DMS153 (cell line): Measurements from ENCODE around the gene RBFOX1.

Source experiments
- DNase-seq: peaks from one replicate; lab custom pipeline; 2025; lab: John Stamatoyannopoulos, UW

RBFOX1 gene

DNA sequence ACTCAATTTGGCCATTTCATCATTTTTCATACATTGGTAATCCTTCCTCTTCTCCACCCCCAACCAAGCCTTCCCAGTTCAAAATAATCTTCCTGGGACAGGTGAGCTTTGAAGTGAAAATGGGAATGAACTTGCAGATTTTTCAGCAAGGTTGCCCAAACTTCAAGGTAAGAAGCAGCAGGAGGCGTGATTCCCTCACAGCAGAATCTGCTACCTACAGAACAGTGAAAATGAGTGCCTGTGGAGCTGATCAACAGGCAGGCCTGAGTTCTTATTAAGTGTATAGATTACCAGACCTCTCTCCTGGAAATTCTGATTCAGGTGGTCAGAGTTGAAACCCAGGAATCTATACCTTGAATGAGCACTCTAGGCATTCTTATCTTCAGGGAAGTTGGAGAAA is 356.6 kb downstream of the RBFOX1 start:
- DNase-seq: no peak

DNA sequence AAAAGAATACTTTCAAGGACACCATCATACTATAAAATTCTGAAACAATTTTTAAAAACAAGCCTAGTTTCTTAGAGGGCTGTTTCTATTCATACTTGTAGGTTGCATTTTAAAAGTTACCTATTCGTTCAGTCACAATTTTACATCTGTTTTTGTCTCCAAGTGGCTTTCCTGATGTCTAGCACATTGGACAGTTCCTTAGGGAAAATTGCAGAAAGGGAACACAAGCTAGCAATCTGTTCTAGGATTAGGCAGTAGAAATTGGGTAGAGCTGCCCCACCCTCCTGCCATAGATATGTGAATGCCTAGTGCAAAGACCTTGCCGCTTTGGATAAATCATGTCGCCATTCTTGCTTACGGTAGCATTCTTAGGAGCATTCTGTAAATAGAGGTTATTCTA is 358.9 kb downstream of the RBFOX1 start:
- DNase-seq: no peak

DNA sequence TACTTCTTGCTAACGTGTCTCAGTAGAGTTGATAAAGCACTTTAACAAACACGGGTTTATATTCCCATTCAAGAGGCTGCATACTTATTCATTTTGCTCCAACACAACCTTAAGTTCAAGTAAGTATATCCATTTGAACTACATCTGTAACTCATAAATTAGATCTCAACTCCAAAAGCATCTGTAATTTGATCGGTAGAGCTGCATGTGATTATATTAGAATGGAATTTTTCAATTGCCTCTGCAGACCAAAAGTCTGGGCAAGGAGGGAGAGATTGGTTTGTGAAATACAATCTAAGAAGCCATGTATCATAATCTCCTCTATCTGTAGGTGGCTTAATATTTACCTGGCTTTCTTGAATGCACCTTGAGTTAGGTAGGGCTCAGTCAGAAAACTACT is 371.0 kb downstream of the RBFOX1 start:
- no peak for DNase-seq

- DNase-seq: no peak
Measured at GRCh38 chr16:7705885-7706284, 373.2 kb downstream of the RBFOX1 start.

DNA sequence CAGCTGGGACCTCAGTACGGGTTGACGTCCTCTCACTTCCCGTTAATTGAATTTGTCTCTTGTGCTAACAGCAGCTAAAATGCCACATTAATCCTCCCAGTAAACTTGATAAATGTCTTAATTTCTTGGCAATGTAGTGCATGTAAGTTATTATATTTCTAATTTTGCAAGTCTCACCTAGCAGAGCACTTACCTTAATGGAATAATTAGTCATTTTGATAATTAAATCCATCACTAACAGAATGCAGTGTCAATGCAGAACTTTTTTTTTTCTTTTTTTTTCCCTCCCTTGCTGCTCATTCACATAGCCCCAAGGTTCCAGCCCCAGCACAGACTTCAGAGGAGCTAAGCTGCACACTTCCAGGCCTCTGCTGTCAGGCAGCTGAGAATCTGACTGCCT is 376.5 kb downstream of the RBFOX1 start:
- DNase-seq: no peak

DNA sequence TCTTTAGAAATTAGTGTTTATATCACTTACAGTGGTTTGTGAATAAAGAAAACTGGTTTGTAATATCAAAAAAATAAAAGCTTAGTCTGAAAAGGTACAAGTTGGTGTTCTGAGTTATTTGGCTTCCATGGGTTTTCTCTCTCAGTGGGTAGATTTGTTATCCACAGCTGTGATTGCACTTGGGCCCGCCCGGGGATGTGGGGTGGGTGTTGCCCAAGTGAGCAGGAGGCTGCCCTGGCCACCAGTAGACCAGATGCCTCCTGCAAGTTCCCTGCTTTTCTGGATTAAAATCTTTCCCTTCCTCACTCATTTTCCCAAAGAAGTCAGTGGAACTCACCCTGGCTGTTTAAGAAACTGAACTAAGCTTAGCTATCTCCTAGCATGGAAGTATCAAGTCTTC is 380.6 kb downstream of the RBFOX1 start:
- no peak for DNase-seq

DNA sequence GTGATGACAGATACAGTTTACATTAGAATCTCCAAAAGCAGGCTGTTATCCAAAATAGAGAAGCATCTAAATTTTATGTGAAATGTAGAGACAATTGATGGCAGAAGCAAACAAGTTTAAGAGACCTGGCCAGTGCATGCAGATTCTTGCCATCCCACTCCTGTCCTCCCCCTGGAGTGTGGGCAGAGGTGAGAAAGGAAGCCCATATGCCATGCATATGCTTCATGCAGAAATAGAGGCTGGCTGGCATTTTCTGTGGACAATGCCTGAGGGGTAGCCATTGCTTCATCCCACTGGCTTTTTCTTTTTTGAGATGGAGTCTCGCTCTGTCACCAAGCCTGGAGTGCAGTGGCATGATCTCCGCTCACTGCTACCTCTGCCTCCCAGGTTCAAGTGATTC is 382.1 kb downstream of the RBFOX1 start:
- DNase-seq: no peak

- DNase-seq: no peak
Measured at GRCh38 chr16:7716660-7717550, 384.3 kb downstream of the RBFOX1 start.

GRCh38 chr16:7722761-7723160 is 390.1 kb downstream of the RBFOX1 start:
- DNase-seq: no peak

GRCh38 chr16:7731141-7731540 is 398.5 kb downstream of the RBFOX1 start:
- no peak for DNase-seq

DNA sequence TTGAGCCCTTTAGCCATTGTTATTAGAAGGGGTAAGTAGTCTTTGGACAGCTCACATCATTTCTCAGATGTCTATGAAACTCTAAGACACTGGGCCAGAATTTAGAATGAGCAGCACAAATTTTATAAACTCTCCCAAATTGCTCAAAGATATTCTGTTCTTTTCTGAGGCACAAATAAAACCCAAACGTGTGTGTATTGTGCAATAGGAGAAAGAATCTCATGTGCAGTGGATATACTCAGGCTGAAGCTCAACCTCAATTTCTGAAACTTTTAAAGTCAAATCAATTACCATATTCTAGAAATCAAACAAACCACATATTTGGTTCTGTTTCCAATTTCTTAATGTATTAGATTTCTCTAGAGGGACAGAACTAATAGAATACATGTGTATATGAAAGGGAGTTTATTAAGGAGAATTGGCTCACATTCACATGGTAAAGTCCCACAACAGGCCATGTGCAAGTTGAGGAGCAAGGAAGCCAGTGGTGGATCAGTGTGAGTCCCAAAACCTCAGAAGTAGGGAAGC is 403.6 kb downstream of the RBFOX1 start:
- no peak for DNase-seq

DNA sequence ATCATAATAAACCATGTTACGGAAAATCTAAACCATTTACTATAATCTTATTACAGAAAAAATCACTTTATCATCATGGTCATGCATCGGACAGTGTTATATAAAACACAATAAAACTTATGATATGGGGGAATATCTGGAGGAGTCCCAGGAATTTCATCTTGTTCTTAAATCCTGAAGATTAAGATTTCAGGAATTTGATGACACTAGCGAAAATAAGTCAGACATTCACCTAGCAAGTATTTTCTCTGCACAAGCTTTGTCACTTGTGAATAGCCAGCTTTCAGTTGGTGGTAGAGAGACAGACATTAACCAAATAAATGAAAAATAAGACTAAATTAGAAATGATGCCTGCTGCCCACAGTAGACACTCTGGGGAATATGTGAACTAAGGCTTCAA is 410.0 kb downstream of the RBFOX1 start:
- no peak for DNase-seq

DNA sequence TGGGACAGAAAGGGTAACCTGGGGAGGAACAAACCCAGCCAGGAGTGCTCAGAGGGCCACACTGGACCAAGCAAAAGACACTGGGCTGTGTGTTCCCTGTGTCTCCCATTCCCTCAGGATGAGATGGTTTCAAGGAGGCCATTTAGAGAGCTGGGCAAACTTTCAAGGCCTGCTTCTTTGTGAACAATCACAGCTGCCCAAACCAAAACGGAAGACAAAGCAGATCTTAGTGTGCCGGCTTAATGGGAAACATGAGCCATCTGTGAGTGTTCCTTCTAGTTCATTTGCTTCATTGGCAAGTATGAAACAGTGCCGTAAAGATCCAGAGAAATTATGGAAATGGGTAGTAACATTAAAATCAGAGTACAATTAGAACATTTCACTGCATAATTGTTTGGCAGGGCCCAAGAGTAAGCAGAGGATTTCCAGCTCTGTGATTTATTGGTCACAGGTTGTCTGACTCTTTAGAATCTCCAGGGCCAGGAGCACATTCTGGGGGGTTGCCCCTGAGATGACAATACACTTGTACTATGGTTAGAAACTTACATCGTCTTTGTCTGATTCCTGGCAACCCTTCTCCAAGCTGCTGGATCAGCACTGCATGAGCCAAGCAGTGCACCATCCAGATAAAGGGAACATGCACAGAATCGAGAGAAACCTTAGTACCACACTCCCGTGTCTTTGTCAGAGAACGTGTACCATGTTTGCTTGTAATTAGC is 412.1 kb downstream of the RBFOX1 start:
- DNase-seq: no peak

DNA sequence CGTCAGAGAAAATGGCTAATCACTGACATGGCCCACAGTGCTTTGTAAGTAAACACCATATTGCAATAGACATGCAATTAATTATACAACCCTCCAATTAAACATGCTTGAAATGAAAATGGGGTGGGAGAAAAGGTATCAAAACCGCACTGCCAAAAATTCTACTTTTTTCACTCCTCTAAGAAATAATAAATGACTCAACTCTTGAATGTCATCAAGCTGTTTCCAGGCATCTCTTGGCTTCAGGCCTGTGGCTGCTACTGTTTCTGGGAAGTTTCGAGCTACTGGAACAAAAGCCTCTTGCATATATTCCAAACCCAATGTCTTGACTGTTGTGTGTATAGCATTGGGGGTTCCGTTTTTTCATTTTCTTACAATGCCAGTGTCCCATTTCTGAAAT is 412.6 kb downstream of the RBFOX1 start:
- no peak for DNase-seq

DNA sequence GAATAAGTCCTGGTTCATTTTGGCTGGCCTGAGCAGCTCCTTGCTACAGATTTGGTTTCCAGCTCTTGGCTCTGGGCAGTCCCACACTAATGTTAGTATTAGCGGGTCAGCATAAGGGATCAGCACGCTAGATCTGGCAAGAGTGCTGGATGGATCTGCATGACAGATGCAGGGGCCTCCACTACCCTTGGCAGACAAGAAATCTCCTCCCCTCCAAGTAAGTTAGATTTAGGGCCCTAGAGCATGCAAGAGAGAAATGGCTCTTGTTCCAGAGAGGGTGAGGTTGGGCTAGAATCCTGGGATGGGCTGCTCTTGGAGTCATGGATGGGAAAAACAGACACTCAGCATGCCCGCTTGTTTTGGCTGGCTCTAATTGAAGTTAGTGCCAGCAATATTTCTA is 414.3 kb downstream of the RBFOX1 start:
- DNase-seq: no peak

- no peak for DNase-seq
Measured at GRCh38 chr16:7748522-7748921, 415.9 kb downstream of the RBFOX1 start.

DNA sequence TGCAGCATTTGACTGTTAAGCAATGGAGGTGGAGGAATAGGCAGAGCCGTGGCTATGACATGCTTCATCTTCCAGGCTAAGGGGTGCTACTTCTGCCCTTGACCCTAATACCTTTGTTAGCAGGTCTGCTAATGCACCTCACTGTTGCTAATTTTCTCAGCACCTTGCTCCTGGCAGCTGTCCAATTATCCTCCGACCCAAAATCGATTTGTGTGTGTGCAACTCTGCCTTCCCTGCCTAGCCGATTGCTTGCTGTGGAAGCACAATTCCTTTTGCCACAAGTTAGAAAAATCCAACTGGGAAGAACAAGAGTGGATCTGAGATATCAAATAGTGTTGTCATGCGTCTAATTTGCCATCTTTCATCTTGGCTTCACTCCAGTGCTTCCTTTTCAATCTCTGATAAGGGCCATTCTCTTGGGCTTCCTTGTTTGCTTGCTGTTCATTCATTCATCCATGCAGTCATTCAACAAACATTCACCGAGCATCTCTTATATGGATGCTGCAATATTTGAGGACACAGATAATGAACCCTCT is 422.8 kb downstream of the RBFOX1 start:
- DNase-seq: no peak
